Smooth muscle cell (in vitro differentiated cells): Measurements from ENCODE around the gene POGK. TPM values are rescaled to one million over a fixed set of nuclear protein-coding genes. Genes with fewer than 3 reads are reported as not detected.

Source experiments
- DNase-seq: peaks from one replicate; lab custom pipeline; 2025; ENCODE audit not compliant: unreplicated experiment; lab: John Stamatoyannopoulos, UW
- H2AFZ ChIP-seq: fragments of 200-600 bp; sonication (generic); 2 replicates; pipeline ENCODE4 v1.6.0; 2016; ENCODE audit warnings: antibody characterized with exemption, low read depth, mild to moderate bottlenecking
- H3F3A ChIP-seq: fragments of 200-600 bp; sonication (generic); 2 replicates; pipeline ENCODE4 v1.6.0; 2017; ENCODE audit warnings: antibody characterized with exemption, low read depth
- H3K27ac ChIP-seq: fragments of 200-600 bp; sonication (generic); 2 replicates; pipeline ENCODE4 v1.5.1; 2016; ENCODE audit warnings: low read depth, mild to moderate bottlenecking
- H3K27me3 ChIP-seq: fragments of 200-600 bp; sonication (generic); 2 replicates; pipeline ENCODE4 v1.6.1; 2016; ENCODE audit warnings: low read depth, mild to moderate bottlenecking
- H3K36me3 ChIP-seq: fragments of 200-600 bp; sonication (generic); 2 replicates; pipeline ENCODE4 v1.5.1; 2016; ENCODE audit warnings: low read depth
- H3K4me1 ChIP-seq: fragments of 200-600 bp; sonication (generic); 2 replicates; pipeline ENCODE4 v1.5.1; 2016; ENCODE audit warnings: low read depth
- H3K4me2 ChIP-seq: fragments of 200-600 bp; sonication (generic); 2 replicates; pipeline ENCODE4 v1.6.0; 2016; ENCODE audit warnings: mild to moderate bottlenecking
- H3K4me3 ChIP-seq: fragments of 200-600 bp; sonication (generic); 2 replicates; pipeline ENCODE4 v1.5.1; 2016; ENCODE audit warnings: mild to moderate bottlenecking
- H3K79me2 ChIP-seq: fragments of 200-600 bp; sonication (generic); 2 replicates; pipeline ENCODE4 v1.6.0; 2016; ENCODE audit warnings: low read depth, mild to moderate bottlenecking
- H3K9ac ChIP-seq: fragments of 200-600 bp; sonication (generic); 2 replicates; pipeline ENCODE4 v1.6.0; 2016; ENCODE audit warnings: low read depth
- H3K9me3 ChIP-seq: fragments of 200-600 bp; sonication (generic); replicated peaks from 2 replicates; pipeline ENCODE4 v1.5.1; 2016; ENCODE audit warnings: low read depth
- H4K20me1 ChIP-seq: fragments of 200-600 bp; sonication (generic); 2 replicates; pipeline ENCODE4 v1.6.0; 2016; ENCODE audit warnings: low read depth
- CTCF ChIP-seq: fragments of 200-600 bp; sonication (generic); IDR thresholded peaks from 2 replicates; pipeline ENCODE4 v1.5.1; 2017; ENCODE audit warnings: borderline replicate concordance, mild to moderate bottlenecking, antibody characterized with exemption; ENCODE audit not compliant: insufficient read depth, poor library complexity, severe bottlenecking
- WGBS: methylation state at CpG from one replicate; pipeline ENCODE4 v1.1.7; 2016; ENCODE audit warnings: low lambda C conversion rate; 5-methylcytosine and 5-hydroxymethylcytosine counted together
- polyA plus RNA-seq: library from polyadenylated mRNA; unstranded; fragments of >200 nt; fragmentation: Nextera tagmentation; extraction: Ambion mirVana; gene quantifications from 2 replicates; pipeline ENCODE4 v1.2.1, GENCODE V29; 2016
- total RNA-seq: library from RNA; depleted of rRNA; stranded (reverse); fragments of >200 nt; gene quantifications from 2 replicates; pipeline ENCODE4 v1.2.3, GENCODE V29; 2014

The POGK gene
- total and polyA plus RNA-seq, 2 experiments from 2014 or later, result 9.7 to 23.4 TPM

GRCh38 chr1:166839600-166840308 lies 479 bp downstream of the POGK start:
- H3K27ac ChIP-seq, result peak overlapping the region; percentile 35
- H3K36me3 ChIP-seq, result peaks cover 3% of the 10 kb centered on the region

GRCh38 chr1:166840309-166841274 lies 1.3 kb downstream of the POGK start:
- Histone ChIP-seq H3K27ac (peak overlapping the region; percentile 35), H3K4me3 (peak overlapping the region; percentile 70), H3K79me2 (peaks cover 6% of the 10 kb centered on the region), H3K4me1 (peaks cover 20% of the 10 kb centered on the region), H3K9ac (peak overlapping the region; percentile 53), H2AFZ (no peak overlapping the region), H3K36me3 (peaks cover 5% of the 10 kb centered on the region), H3K9me3 (no peaks in the 10 kb centered on the region), H3F3A (peaks cover 4% of the 10 kb centered on the region), H3K27me3 (no peaks in the 10 kb centered on the region), H4K20me1 (peaks cover 40% of the 10 kb centered on the region), H3K4me2 (peak overlapping the region; percentile 91)
- TF ChIP-seq CTCF, result no peak
- no peak for DNase-seq
- WGBS, result 35% methylated on average over 16 of the region's 16 CpGs

More at GRCh38 chr1:166839600-166840308, 479 bp downstream of the POGK start:
- peak; percentile 11 for TF ChIP-seq CTCF
- no peaks in the 10 kb centered on the region for H3K9me3 ChIP-seq
- H3K9ac ChIP-seq, result peak overlapping the region; percentile 53
- H3K4me1 ChIP-seq, result peaks cover 20% of the 10 kb centered on the region
- peaks cover 4% of the 10 kb centered on the region for H3F3A ChIP-seq
- H4K20me1 ChIP-seq, result peaks cover 34% of the 10 kb centered on the region
- H3K4me3 ChIP-seq, result peak overlapping the region; percentile 70
- no peaks in the 10 kb centered on the region for H3K27me3 ChIP-seq
- 1% methylated on average over 23 of the region's 82 CpGs for WGBS
- H3K79me2 ChIP-seq, result peaks cover 6% of the 10 kb centered on the region
- peak overlapping the region; percentile 93 for H3K4me2 ChIP-seq
- no peak overlapping the region for H2AFZ ChIP-seq
- no peak for DNase-seq

- H2AFZ ChIP-seq, result no peak overlapping the region
- peak overlapping the region; percentile 42 for H3K27ac ChIP-seq
Measured at GRCh38 chr1:166843322-166843721, 4.0 kb downstream of the POGK start.

More at GRCh38 chr1:166843322-166843721, 4.0 kb downstream of the POGK start:
- no peak overlapping the region for H3K4me3 ChIP-seq
- DNase-seq, result no peak
- peaks cover 66% of the 10 kb centered on the region for H4K20me1 ChIP-seq
- no peaks in the 10 kb centered on the region for H3K9me3 ChIP-seq
- H3K9ac ChIP-seq, result no peak overlapping the region
- H3K4me2 ChIP-seq, result no peak overlapping the region
- peaks cover 15% of the 10 kb centered on the region for H3K36me3 ChIP-seq
- peaks cover 17% of the 10 kb centered on the region for H3K4me1 ChIP-seq
- peaks cover 6% of the 10 kb centered on the region for H3K79me2 ChIP-seq
- H3F3A ChIP-seq, result peaks cover 4% of the 10 kb centered on the region
- WGBS, result 84% methylated on average over 6 of the region's 6 CpGs
- H3K27me3 ChIP-seq, result no peaks in the 10 kb centered on the region
- no peak for TF ChIP-seq CTCF
